Measurements from ENCODE around the gene NCK2. TPM values are rescaled to one million over a fixed set of nuclear protein-coding genes. Genes with fewer than 3 reads are reported as not detected.

NCK2 gene
- total RNA-seq, 1 experiment from 2014 or later = 49.2 TPM

DNA sequence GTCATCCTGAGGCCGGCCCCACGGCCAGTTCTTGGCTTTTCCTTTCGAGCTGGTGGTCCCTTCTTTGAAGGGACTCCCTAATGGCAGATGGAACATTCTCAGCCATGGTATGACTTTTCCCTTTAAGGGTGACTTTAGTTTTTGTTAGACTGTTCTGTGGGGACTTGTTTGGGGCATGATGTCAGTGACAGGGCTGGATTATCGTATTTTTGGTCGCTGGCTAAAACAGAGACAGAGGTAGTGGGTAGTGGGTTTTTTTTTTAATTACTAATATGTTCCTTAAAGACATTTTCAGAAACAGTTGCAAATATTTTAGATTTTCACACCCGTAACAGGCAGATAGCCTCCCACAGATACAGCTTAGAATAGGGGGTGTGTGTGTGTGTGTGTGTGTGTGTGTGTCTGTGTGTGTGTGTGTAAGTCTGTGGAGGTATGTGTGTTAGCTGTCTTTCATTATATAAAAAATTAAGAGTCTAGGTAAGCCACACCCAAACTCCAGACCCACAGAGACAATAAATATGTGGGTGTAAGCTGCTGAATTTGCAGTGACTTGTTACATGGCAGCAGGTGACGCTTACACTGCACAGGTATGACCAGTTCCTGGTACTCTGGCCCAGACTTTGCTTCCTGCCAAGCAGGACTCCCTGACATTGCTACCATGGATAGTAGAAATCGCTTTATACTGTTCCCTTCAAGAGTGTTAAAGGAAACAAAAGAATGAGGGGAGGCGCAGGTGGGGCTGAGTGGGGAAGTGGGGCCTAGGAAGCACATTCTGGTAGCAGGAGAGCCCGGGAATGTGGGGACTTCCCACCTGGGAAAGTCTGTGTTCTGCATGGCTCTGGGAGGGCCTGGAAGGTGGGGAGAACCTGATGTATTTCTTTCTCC is 20.9 kb downstream of the NCK2 start:
- H3K9me3 Mint-ChIP-seq = no peaks in the 10 kb centered on the region
- TF ChIP-seq CTCF (conservative IDR thresholded peaks at IDR 0.05) = no peak
- Histone ChIP-seq H3K23me2 (ENCODE audit: insufficient read length, low read depth, low read length, poor library complexity, severe bottlenecking) (no peaks in the 10 kb centered on the region), H4K91ac (ENCODE audit: insufficient read length, low read depth, low read length) (no peak overlapping the region), H3K27me3 (ENCODE audit: insufficient read depth, low read length) (no peaks in the 10 kb centered on the region), H3K79me2 (ENCODE audit: insufficient read depth, low read length) (peaks cover 18% of the 10 kb centered on the region; the same call in 1 of the 2 replicates), H3K9ac (ENCODE audit: extremely low read depth, insufficient read length, low read length) (no peak overlapping the region), H3K18ac (ENCODE audit: insufficient read length, low read depth, low read length) (no peak overlapping the region), H3K56ac (ENCODE audit: insufficient read length, low read depth, low read length) (no peak overlapping the region), H4K5ac (ENCODE audit: insufficient read length, low read depth, low read length) (no peak overlapping the region), H2AK5ac (ENCODE audit: insufficient read length, low read length) (no peak overlapping the region), H4K8ac (replicated peaks; ENCODE audit: insufficient read length, low read depth, low read length) (no peak overlapping the region), H3K27ac (ENCODE audit: insufficient read length, low read depth, low read length) (no peak overlapping the region), H2BK12ac (ENCODE audit: insufficient read length, low read depth, low read length) (no peak overlapping the region), H3K4ac (ENCODE audit: low read depth, low read length) (no peak overlapping the region), H2AFZ (ENCODE audit: low read length) (no peak overlapping the region), H3K14ac (ENCODE audit: insufficient read depth, low read length) (no peak overlapping the region), H2BK5ac (ENCODE audit: insufficient read length, low read length) (no peak overlapping the region), H2BK20ac (ENCODE audit: low read depth, low read length, poor library complexity, severe bottlenecking) (no peak overlapping the region), H4K20me1 (ENCODE audit: control insufficient read depth, insufficient read depth, insufficient read length) (peaks cover 2% of the 10 kb centered on the region), H2BK15ac (ENCODE audit: low read depth, low read length) (no peak overlapping the region), H3K23ac (ENCODE audit: insufficient read length, low read depth, low read length) (no peak overlapping the region), H3K4me2 (ENCODE audit: insufficient read depth, insufficient read length, low read length) (no peak overlapping the region), H3K4me1 (ENCODE audit: insufficient read depth, low read length) (peaks cover 3% of the 10 kb centered on the region; the same call in 1 of the 2 replicates), H3T11ph (ENCODE audit: low read length) (no peak overlapping the region), H3K79me1 (ENCODE audit: insufficient read depth, low read depth, low read length, poor library complexity, severe bottlenecking) (peaks cover 13% of the 10 kb centered on the region), H3K9me3 (ENCODE audit: control insufficient read depth, low read depth, low read length) (no peaks in the 10 kb centered on the region), H2BK120ac (ENCODE audit: low read depth, low read length, poor library complexity, severe bottlenecking) (no peak overlapping the region)
- WGBS (ENCODE audit: extremely low coverage, insufficient read length, low lambda C conversion rate) = no CpG with 5 or more reads among the region's 10 CpGs
- DNase-seq = no peak
- peaks cover 0 to 7% (median 0%) of the 10 kb centered on the region in 3 experiments; a peak in 2 of 7 replicates for H3K36me3 Mint-ChIP-seq (ENCODE audit: insufficient read depth in 1 of 3, low read depth in 3 of 3)
- peak overlapping the region in 2 of 3 experiments; percentile 65 to 77; a peak in 4 of 7 replicates for H3K27ac Mint-ChIP-seq
- peaks cover 51 to 59% of the 10 kb centered on the region in 2 experiments for H3K4me1 Mint-ChIP-seq
- no peak overlapping the region for H3K4me3 Mint-ChIP-seq
- no peaks in the 10 kb centered on the region for H3K27me3 Mint-ChIP-seq (ENCODE audit: low read depth)
